Renal pelvis (tissue), 4 donors: ENCODE measurements around the gene FRK. TPM values are rescaled to one million over a fixed set of nuclear protein-coding genes. Genes with fewer than 3 reads are reported as not detected.
"Not testable (repeated sequence)": the region's sequence is repeated elsewhere in the genome, so short reads cannot be mapped to it uniquely, and the experiment has no call there.

Experiments used
- DNase-seq: peaks from one replicate; pipeline ENCODE4 v3.0.0-alpha.2; 2013
- polyA plus RNA-seq, 3 donors: library from polyadenylated mRNA; unstranded; fragments of 120-200 nt; gene quantifications; one replicate each; pipeline ENCODE4 v1.2.1, GENCODE V29; 2013; ENCODE audit not compliant: insufficient read length in 3 of 3

The FRK gene
- polyA plus RNA-seq, 3 donors, result 3.5 to 5.9 (median 4.7) TPM

GRCh38 chr6:115891111-115891669, 169.5 kb downstream of the FRK start:
- DNase-seq, result no peak

DNA sequence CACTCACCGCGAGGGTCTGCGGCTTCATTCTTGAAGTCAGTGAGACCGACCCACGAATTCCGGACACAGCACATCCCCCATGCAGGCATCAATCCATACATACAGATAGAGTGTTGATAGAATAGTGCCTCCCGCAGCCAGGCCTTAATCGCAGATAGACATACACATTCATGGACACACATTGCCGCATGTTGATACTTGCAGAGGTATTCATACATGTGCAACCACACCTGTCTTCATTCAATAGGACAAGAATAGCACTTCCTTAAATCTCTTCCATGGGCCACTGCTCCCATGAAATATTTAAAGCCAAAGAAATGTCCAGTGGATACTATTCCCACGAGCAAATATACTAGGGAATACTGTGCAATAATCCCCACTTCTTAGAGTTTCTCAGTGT, 170.5 kb downstream of the FRK start:
- DNase-seq, result no peak

- DNase-seq, result not testable (repeated sequence)
These were observed 171.8 kb downstream of the FRK start for GRCh38 chr6:115888687-115889470.

- DNase-seq, result no peak
These were observed 172.8 kb downstream of the FRK start for GRCh38 chr6:115887891-115888290.

- DNase-seq, result no peak
These were observed 174.9 kb downstream of the FRK start for GRCh38 chr6:115885636-115886366.

DNA sequence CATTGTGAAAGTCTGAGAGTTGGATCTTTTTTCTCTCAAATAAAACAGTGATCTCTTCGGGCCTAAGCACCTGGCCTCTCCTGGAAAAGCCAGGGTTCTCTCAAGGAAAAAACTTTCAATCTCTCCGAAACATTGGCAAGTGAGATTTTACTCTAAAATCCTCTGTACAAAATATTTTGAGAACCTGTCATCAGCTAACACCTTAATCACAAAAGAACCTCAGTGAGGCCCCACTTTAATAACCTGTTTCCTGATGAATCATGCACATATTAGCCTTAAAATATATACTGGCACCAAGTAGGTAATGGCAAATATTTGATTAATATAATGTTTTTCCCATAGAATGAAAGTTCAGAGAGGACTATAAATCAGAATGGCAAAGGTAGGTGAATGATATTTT, 177.9 kb downstream of the FRK start:
- no peak for DNase-seq

DNA sequence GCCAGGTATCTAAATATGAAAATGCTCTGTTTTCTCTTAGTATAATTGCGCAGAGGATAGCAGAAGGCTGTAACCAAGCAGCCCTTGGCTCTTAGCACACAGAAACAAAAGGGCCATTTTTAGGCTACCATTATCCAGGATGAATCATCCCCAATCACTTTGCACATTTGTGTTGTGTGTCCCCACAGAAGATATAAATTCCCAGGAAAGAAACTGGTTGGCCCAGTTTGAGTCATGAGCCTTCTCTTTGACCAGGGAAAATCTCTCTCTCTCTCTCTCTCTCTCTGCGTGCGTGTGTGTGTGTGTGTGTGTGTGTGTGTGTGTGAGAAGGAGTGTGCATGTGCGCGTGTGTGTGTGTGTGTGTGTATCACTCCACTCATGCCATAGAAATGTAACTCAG, 178.5 kb downstream of the FRK start:
- DNase-seq, result no peak

Other genes with a start within 250 kb of the FRK start
- 10 to 100 TPM; 42.3 to 51.4 (median 43.7) TPM for gene NT5DC1, start 40.0 kb upstream of the FRK start, polyA plus RNA-seq
- gene COL10A1, start 65.2 kb upstream of the FRK start, polyA plus RNA-seq, result under 1 TPM; 0.21 to 0.65 (median 0.46) TPM
- gene TSPYL4, start 193.2 kb upstream of the FRK start, polyA plus RNA-seq, result 10 to 100 TPM; 60.0 to 60.6 (median 60.4) TPM
- gene TSPYL1, start 219.0 kb upstream of the FRK start, polyA plus RNA-seq, result 100 to 1,000 TPM in 1 of 3 donors, 10 to 100 TPM in 2; 95.0 to 101 (median 99.6) TPM